ENCODE data around the gene PIP4K2B. TPM values are rescaled to one million over a fixed set of nuclear protein-coding genes. Genes with fewer than 3 reads are reported as not detected.

The PIP4K2B gene
- total and polyA plus RNA-seq, 2 experiments from 2014 or later = 11.1 to 39.3 TPM

DNA sequence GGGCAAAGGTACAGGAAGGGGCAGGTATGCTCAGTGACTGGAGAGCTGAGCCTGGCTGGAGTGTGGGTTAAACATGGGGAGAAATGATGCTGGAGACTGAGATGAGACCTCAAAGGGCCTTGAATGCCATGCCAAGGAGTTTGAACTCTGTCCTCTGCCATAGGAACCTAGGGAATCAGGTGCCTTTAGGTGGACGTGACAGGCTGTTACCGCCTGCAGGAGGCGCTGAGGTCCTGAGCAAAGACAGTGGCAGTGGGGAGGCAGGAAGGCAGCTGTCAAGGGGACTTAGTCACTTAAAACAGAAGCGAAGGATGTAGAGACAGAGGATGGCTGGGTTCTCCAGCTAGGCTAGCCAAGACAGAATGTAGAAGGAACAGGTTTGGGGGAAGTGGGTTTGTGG, 37.7 kb downstream of the PIP4K2B start:
- WGBS (ENCODE audit: low lambda C conversion rate, missing lambda C conversion rate) = 77% methylated on average over 4 of the region's 4 CpGs
- Histone ChIP-seq H3K27ac (no peak overlapping the region), H4K20me1 (ENCODE audit: insufficient read depth, poor library complexity, severe bottlenecking) (no peaks in the 10 kb centered on the region), H3K4me1 (ENCODE audit: insufficient read depth) (no peaks in the 10 kb centered on the region), H3K79me2 (peaks cover 3% of the 10 kb centered on the region), H3K4me3 (no peak overlapping the region), H3K9me2 (replicated peaks; ENCODE audit: insufficient read depth) (no peaks in the 10 kb centered on the region), H3K36me3 (replicated peaks; ENCODE audit: insufficient read depth, low read depth) (no peaks in the 10 kb centered on the region), H2AFZ (no peak overlapping the region), H3K27me3 (no peaks in the 10 kb centered on the region), H3K9me3 (ENCODE audit: low read depth) (no peaks in the 10 kb centered on the region), H3K4me2 (no peak overlapping the region)
- TF ChIP-seq, protein P1, sequence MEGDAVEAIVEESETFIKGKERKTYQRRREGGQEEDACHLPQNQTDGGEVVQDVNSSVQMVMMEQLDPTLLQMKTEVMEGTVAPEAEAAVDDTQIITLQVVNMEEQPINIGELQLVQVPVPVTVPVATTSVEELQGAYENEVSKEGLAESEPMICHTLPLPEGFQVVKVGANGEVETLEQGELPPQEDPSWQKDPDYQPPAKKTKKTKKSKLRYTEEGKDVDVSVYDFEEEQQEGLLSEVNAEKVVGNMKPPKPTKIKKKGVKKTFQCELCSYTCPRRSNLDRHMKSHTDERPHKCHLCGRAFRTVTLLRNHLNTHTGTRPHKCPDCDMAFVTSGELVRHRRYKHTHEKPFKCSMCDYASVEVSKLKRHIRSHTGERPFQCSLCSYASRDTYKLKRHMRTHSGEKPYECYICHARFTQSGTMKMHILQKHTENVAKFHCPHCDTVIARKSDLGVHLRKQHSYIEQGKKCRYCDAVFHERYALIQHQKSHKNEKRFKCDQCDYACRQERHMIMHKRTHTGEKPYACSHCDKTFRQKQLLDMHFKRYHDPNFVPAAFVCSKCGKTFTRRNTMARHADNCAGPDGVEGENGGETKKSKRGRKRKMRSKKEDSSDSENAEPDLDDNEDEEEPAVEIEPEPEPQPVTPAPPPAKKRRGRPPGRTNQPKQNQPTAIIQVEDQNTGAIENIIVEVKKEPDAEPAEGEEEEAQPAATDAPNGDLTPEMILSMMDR (IDR thresholded peaks at IDR 0.05; ENCODE audit: poor library complexity) = peak; percentile 30
- no peak for TF ChIP-seq EZH2 (IDR thresholded peaks at IDR 0.05; ENCODE audit: borderline replicate concordance)
- peak; percentile 37 for DNase-seq (ENCODE audit: low spot score)

DNA sequence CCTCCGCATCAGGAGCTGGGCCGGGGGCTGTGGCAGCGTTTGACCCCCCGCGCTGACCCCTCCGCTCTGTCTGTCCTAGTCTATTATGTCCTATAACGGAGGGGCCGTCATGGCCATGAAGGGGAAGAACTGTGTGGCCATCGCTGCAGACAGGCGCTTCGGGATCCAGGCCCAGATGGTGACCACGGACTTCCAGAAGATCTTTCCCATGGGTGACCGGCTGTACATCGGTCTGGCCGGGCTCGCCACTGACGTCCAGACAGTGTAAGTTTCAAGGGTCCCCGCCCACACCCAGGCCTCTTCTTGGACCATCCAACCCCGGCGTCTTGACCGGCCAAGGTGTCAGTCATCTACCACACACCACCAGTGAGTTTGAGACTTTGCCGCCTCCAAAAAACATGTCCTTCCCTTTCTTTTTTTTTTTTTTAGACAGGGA, 46.3 kb downstream of the PIP4K2B start:
- no peaks in the 10 kb centered on the region for H3K27me3 ChIP-seq
- no peaks in the 10 kb centered on the region for H3K9me3 ChIP-seq (ENCODE audit: low read depth)
- peaks cover 26% of the 10 kb centered on the region for H3K4me1 ChIP-seq (ENCODE audit: insufficient read depth)

DNA sequence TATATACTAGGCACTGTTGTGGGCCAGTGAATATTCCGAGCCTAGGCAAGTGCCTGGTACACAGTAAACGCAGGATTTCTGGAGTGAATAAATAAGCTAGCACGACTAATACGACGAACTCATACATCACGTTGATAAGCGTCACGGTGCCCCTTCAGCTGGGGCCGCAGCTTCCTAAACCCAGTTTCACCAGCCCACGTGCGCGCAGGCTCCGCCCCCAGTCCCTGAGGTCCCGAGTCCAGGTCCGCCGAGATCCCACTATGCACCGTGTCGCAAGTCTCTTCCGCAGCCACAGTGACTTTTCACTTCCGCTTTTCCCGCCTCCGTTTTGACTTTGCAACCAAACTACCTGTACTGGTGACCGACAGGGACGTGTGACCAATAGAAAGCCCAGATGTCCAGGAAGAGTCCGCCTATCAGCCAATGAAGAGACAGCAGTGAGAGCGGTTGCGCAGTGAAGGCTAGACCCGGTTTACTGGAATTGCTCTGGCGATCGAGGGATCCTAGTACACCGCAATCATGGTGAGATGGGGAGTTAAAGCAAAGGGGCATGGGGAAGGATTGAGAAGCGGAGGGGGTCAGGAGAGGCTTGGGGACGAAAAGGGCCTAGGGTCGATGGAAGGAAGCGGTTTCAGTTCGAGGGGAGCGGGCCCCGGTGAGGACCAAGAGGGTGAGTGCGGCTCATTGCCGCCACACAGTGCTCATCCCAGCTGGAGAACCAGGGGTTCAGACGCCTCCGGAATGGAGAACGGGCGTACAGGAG, 46.9 kb downstream of the PIP4K2B start, which contains the start of gene PSMB3:
TSS of gene PSMB3 (plus strand) at position 434 of the 763 bp plus-strand sequence. CDS start at position 520, 86 bp downstream.
- Histone ChIP-seq H3K4me1 (ENCODE audit: insufficient read depth) (peaks cover 26% of the 10 kb centered on the region), H3K27ac (peak within 1 kb of the TSS; percentile 82), H3K9me3 (ENCODE audit: low read depth) (no peaks in the 10 kb centered on the region), H3K79me2 (peaks cover 34% of the 10 kb centered on the region), H3K4me2 (peak within 1 kb of the TSS; percentile 99), H3K36me3 (replicated peaks; ENCODE audit: insufficient read depth, low read depth) (no peaks in the 10 kb centered on the region), H3K9me2 (replicated peaks; ENCODE audit: insufficient read depth) (no peaks in the 10 kb centered on the region), H4K20me1 (ENCODE audit: insufficient read depth, poor library complexity, severe bottlenecking) (no peaks in the 10 kb centered on the region), H3K27me3 (no peaks in the 10 kb centered on the region), H2AFZ (peak within 1 kb of the TSS; percentile 76), H3K4me3 (peak within 1 kb of the TSS; percentile 43)
- TF ChIP-seq EZH2 (IDR thresholded peaks at IDR 0.05; ENCODE audit: borderline replicate concordance) = no peak
- TF ChIP-seq, protein P1 (IDR thresholded peaks at IDR 0.05; ENCODE audit: poor library complexity) = no peak
- TF ChIP-seq EZH2phosphoT487 (IDR thresholded peaks at IDR 0.05; ENCODE audit: low read depth, severe bottlenecking, unreplicated experiment) = no peak
- under 1% methylated on average over 43 of the region's 44 CpGs for WGBS (ENCODE audit: low lambda C conversion rate, missing lambda C conversion rate)
- DNase-seq (ENCODE audit: low spot score) = peak; percentile 98

More for the DNA sequence above, 46.3 kb downstream of the PIP4K2B start:
- no peaks in the 10 kb centered on the region for H4K20me1 ChIP-seq (ENCODE audit: insufficient read depth, poor library complexity, severe bottlenecking)
- H3K9me2 ChIP-seq (replicated peaks; ENCODE audit: insufficient read depth) = no peaks in the 10 kb centered on the region
- peak overlapping the region; percentile 30 for H2AFZ ChIP-seq
- H3K36me3 ChIP-seq (replicated peaks; ENCODE audit: insufficient read depth, low read depth) = no peaks in the 10 kb centered on the region
- H3K27ac ChIP-seq = peak overlapping the region; percentile 72
- peak overlapping the region; percentile 92 for H3K4me2 ChIP-seq
- H3K79me2 ChIP-seq = peaks cover 28% of the 10 kb centered on the region
- TF ChIP-seq EZH2phosphoT487 (IDR thresholded peaks at IDR 0.05; ENCODE audit: low read depth, severe bottlenecking, unreplicated experiment) (no peak), EZH2 (IDR thresholded peaks at IDR 0.05; ENCODE audit: borderline replicate concordance) (no peak)
- TF ChIP-seq, protein P1 (IDR thresholded peaks at IDR 0.05; ENCODE audit: poor library complexity) = no peak
- WGBS (ENCODE audit: low lambda C conversion rate, missing lambda C conversion rate) = 18% methylated on average over 22 of the region's 22 CpGs
- H3K4me3 ChIP-seq = peak overlapping the region; percentile 43
- DNase-seq (ENCODE audit: low spot score) = peak; percentile 23
